ENCODE measurements around the gene GRID1.
"Not testable (repeated sequence)": the region's sequence is repeated elsewhere in the genome, so short reads cannot be mapped to it uniquely, and the experiment has no call there.

DNA sequence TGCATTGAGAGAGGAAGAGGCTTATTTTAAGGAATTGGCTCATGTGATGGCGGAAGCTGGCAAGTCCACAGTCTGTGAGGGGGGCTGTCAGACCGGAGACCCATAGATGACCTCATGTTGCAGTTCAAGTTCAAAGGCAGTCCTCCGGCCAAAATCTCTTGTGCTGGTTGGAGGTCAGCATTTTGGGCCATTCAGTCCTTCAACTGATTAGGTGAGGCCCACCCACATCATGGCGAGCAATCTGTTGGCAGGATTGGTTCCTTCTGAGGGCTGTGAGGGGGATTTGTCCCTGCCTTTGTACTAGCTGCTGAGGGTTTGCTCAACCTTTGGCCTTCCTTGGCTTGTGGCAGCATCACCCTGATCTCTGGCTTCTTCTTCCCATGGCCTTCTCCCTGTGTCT lies 290.1 kb downstream of the GRID1 start:
- not testable (repeated sequence) for TF ChIP-seq POLR2A (IDR thresholded peaks at IDR 0.05; ENCODE audit: low read depth, low read length); TAF1 (IDR thresholded peaks at IDR 0.05; ENCODE audit: borderline replicate concordance, low read depth, low read length); HDGF (IDR thresholded peaks at IDR 0.05); POLR2AphosphoS5 (IDR thresholded peaks at IDR 0.05; ENCODE audit: low read length); EP300 (IDR thresholded peaks at IDR 0.05; ENCODE audit: borderline replicate concordance in 1 of 2, control insufficient read depth in 1 of 2, low read depth in 2 of 2, low read length in 2 of 2); RAD21 (IDR thresholded peaks at IDR 0.05; ENCODE audit: insufficient read depth, low read depth, low read length)
